OCI-LY7 (cell line): ENCODE measurements around the gene PTPRJ.

Experiments used
- EZH2phosphoT487 ChIP-seq: fragments of 200-600 bp; sonication (generic); IDR thresholded peaks from 2 replicates; pipeline ENCODE4 v1.6.1; 2018; ENCODE audit warnings: low read depth, borderline replicate concordance, mild to moderate bottlenecking, mixed run types, antibody characterized with exemption, low read length, moderate library complexity, mixed read lengths
- TF ChIP-seq, protein P1 (sequence below): fragments of 200-600 bp; sonication (generic); conservative IDR thresholded peaks from 2 replicates; pipeline ENCODE4 v1.5.1; 2014; ENCODE audit warnings: mild to moderate bottlenecking, antibody characterized with exemption, low read length, moderate library complexity, mixed read lengths

DNA sequence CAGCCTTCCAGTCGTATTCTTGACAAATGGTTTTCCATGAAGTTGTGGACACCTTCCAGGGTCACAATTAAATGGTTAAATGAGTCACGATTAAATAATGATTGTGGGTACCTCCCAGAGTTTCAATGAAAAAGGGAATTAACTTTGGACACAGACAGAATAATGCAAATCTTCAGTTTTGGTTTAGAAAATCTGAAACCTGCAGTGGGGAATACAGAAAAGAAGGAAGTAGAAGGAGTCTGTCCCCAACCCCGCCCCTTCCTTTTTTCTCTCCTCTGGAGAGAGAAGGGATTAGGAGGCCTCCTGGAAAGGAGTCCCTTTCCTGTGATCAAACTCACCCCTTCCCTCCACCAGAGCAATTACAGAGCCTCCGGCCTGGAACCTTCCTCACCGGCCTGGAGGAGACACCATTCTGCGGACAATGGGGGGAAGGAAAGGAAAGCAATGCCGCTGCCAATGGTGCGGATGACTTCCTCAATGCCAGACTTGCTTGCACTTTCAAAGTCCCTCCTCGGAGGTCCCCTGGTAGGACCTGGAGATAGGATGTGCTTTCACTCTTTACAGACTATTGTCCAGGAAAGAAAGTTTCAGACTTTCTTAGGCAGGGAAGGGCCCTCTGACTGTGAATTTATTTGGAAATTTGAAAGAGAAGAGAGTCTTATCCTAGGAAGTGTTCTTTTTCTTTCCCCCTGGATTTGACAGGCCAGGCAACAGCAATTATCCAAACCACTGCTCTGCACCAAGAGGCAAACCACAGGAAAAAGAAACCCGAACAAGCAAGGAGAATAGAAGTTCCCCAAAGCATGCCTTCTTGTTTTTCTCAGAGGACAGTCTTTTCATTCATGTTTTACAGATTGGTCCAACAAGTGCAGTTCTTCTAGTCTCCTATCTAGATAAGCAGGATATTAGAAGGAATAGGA, 86.8 kb downstream of the PTPRJ start:
- TF ChIP-seq, protein P1, sequence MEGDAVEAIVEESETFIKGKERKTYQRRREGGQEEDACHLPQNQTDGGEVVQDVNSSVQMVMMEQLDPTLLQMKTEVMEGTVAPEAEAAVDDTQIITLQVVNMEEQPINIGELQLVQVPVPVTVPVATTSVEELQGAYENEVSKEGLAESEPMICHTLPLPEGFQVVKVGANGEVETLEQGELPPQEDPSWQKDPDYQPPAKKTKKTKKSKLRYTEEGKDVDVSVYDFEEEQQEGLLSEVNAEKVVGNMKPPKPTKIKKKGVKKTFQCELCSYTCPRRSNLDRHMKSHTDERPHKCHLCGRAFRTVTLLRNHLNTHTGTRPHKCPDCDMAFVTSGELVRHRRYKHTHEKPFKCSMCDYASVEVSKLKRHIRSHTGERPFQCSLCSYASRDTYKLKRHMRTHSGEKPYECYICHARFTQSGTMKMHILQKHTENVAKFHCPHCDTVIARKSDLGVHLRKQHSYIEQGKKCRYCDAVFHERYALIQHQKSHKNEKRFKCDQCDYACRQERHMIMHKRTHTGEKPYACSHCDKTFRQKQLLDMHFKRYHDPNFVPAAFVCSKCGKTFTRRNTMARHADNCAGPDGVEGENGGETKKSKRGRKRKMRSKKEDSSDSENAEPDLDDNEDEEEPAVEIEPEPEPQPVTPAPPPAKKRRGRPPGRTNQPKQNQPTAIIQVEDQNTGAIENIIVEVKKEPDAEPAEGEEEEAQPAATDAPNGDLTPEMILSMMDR: no peak
- no peak for TF ChIP-seq EZH2phosphoT487
